HG03066 (cell line): ENCODE data around the gene SLC6A13.
"Not testable (repeated sequence)": the region's sequence is repeated elsewhere in the genome, so short reads cannot be mapped to it uniquely, and the experiment has no call there.

Experiments used
- ATAC-seq: cut with Tn5 transposase; IDR thresholded peaks from one replicate; pipeline ENCODE4 v1.9.1; 2021; ENCODE audit warnings: low read depth; ENCODE audit not compliant: unreplicated experiment

SLC6A13 gene

GRCh38 chr12:218728-219590 lies 43.7 kb downstream of the SLC6A13 start:
- ATAC-seq: no peak

DNA sequence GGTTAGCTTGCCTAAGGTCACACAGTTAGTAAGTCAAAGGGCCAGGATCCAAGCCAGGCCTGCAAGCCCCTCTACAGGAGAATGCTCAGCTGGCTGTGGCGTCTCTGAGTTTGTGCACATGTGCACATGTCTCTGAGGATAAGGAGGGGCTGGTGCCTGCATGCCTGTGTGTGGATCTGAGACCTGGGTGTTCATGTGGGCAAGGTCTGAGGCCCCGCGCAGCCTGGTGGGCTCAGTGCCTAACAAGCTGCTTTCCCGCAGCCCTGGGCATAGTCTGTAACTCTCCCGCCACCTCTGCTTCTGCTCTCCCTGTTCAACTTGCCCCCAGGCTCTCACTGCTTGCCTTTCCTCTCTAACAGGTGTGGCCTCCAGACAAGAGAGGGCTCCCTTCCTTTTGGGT lies 44.4 kb downstream of the SLC6A13 start:
- no peak for ATAC-seq

DNA sequence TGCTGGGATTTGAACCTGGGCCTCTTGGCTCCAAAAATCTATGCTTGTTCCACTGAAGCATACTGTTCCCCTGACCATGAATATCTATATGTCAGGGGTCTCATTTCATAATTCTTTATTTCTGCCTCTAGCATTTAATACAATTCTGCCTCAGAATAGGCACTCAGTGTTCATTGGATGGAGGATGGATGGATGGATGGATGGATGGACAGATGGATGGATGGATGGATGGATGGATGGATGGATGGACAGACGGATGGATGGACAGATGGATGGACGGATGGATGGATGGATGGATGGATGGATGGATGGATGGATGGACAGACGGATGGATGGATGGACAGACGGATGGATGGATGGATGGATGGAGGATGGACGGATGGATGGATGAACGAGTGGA lies 45.6 kb downstream of the SLC6A13 start:
- ATAC-seq: not testable (repeated sequence)

GRCh38 chr12:215116-215515 lies 47.5 kb downstream of the SLC6A13 start:
- ATAC-seq: no peak

- no peak for ATAC-seq
These were observed 48.5 kb downstream of the SLC6A13 start, which contains the start of gene SLC6A12 for GRCh38 chr12:214003-214741. SLC6A12 (minus strand) TSS chr12:214157; CDS start chr12:209986, 4,171 bp downstream.

- ATAC-seq: no peak
These were observed 49.1 kb downstream of the SLC6A13 start for GRCh38 chr12:213527-213932.

DNA sequence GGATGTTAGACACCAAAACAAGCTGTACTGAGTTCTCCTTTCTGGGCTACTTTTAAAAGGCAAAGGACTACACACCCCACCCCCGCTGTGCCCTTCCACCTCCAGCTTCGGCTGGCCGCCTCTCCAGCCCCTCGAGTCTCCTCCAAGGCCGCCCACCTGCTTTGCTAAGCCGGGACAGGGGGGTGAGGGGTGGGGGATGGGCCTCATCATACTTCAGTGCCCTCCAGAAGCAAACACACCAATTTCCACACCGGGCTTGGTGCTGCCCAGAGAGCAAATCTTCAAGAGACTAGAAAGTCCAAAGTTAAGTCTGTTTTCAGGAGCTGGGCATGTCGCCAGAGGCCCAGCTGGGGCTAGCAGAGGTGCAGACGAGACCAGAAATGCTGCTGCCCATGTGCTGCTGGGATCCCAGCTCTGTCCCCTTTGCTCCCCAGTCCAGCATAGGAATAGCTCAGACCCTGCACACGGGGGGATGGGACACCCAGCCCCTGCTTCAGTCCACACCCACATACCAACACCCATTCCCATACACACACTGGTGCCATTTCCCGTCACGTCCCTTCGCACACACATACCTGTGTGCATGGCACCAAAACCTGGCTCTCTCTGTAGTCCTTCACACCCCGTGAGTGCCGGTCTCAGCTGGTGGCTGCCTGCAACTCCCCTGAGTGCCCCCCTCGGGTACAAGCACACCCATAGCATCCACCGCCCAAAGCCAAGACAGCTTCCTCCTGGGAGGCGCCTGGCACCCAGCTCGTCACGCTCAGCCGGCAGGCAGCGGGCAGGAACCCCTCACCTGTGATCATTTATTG lies 49.7 kb downstream of the SLC6A13 start:
- no peak for ATAC-seq

DNA sequence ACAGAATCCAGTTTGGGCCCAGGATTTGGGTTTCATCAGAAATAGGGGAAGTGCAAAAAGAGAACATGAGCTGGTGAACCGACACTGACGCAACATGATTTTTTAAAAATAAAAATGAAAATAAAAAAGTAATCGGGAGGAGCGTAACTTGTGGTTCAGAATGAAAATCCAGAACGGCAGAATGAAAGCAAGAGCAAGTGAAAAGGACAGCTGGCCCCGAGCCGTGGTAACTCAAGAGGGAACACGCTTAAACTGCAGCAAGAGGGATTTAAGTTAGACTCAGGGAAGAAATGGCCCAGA lies 50.3 kb downstream of the SLC6A13 start:
- no peak for ATAC-seq

DNA sequence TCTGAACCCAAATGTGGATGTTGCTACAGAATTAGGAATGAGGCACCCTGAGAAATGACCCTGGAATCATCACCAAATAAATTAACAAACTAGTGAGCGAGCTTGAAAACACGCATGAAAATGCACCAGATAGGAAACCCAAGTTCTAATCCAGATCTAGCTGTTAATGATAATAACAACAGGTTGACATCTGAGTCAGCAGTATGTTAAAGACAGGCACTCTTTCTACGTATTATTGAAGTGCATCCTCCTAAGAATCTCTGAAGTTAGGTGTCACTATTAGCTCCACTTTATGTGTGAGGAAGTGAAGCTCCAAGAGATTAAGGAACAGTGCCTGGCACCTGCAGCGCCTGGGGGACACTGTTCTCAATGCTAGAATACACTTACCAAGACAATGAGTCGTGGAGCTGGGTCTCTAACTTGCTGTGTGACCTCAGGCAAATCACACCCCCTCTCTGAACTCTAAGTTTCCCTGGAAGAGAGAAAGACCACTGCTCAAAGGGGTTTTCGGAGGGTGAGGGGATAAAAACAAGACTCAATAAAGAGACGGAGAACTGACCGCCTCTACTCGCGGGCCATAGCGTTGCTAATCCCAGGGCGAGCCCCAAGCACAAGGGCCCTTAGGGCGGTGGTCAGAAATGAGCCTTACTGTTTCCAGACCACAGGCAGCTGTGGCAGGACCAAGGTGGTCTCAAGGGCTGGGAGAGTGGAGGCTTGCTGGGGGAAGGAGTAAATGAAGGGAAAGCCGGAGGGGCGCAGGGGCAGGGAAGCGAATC lies 50.8 kb downstream of the SLC6A13 start:
- no peak for ATAC-seq

DNA sequence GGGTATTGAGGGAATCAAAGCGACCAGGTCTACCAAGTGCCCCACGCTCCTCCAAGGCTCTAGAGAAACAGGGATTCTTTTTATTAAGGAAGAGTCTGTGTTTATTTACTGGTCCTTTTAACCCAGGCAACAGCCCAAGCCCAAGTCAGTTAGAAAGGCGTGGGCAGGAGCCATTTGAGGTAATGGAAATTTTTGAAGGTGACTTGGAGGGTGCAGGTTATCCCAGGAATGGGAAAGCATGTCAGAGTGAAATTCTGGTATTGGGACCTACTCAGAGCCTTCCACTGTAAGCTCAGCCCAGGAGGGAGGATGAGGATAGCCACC lies 51.5 kb downstream of the SLC6A13 start:
- no peak for ATAC-seq

- no peak for ATAC-seq
These were observed 52.1 kb downstream of the SLC6A13 start for GRCh38 chr12:210277-211141.

DNA sequence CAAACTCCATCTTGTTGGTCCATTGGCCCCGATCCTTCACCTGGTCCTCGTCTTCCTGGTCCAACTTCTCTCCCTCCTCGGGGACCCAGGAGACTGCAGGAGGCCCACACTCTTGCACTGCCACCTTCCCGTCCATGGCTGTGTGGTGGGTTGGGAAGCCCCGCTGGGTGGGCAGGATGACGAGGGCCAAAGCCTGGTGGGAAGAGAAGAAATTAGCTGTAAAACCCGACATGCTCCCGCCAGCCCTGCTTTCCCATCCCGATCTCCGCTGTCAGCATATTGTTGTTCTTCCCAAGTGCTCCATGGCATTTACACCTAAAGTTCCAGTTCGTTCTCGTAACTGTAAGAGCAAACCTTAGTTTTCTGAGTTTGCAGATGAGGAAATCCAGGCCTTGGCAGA lies 52.8 kb downstream of the SLC6A13 start:
- ATAC-seq: no peak

DNA sequence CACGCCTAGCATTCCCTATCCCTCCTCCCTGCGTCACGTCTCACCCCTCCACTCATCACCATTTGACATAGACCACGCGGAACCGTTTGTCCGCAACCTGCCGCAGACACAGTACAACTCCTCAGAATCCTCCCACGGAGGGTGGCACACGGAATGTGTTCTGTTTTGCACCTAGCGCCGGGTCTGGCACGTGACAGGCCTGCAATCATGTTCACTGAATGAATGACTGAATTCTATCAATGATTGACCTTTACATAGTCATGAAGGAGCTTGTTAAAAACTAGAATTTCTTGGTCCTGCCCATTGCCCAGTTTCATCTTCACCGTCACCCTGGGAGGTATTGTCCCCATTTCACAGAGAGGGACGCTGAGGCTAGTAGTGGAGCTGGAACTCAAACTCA lies 53.4 kb downstream of the SLC6A13 start:
- no peak for ATAC-seq

DNA sequence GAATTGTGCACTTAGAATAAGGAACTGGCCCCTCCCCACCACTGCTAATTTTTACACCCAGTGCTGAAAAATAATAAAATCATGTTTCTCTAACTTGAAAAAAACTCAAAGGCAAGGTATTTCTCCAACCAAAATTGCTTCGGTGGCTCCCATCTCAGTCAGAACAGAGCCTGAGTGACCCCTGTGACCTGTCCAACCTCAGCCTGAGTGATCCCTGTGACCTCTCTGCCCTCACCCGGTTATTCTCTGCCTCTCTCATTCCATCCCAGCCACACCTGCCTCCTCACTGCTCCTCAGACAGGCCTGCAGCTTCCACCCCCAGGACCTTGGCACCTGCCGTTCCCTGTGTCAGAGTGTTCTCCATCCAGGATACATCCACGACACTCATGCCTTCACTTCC lies 53.8 kb downstream of the SLC6A13 start:
- no peak for ATAC-seq

GRCh38 chr12:207804-208203 lies 54.8 kb downstream of the SLC6A13 start:
- no peak for ATAC-seq

DNA sequence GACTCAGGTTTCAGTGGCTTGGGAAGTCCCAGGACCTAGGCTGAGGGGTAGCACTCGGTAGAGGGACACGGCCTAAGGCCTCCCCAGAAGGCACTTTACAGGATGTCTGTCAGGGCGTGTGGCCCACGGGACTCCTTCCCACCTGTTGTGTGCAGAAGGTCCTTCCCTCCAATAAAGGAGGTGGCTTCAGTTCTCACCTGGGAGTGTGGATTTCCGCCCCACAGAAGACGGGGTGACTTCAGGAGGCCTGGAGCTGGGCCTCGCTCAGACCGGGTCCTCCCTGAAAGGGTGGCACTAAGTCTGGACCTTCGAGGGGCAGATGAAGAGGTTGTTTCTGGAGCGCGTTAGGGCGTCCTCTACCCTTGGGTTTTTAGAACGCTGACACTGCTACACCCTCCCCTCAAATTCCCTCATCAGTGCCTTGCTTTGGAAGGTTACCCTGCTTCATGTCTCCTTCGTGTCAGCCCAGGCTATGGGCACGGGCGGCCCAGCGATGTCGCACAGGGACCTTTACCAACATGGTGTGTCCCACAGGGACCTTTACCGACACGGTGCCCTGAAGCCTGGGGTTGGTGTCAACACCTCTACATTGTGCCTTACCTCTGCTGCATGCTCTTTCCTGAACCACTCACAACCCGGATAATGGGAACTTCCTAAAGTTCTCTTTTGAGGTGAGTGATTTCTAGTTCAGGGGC lies 55.7 kb downstream of the SLC6A13 start:
- no peak for ATAC-seq

- ATAC-seq: no peak
These were observed 57.6 kb downstream of the SLC6A13 start for GRCh38 chr12:205026-205425.

- no peak for ATAC-seq
These were observed 58.4 kb downstream of the SLC6A13 start for GRCh38 chr12:204261-204678.
